Heart left ventricle (tissue), 16 donors: Measurements from ENCODE around the gene ZNF689. TPM values are rescaled to one million over a fixed set of nuclear protein-coding genes. Genes with fewer than 3 reads are reported as not detected.
A peak's percentile ranks its signal among the peaks of the same experiment; 100 is the strongest.

Experiments used
- ATAC-seq, 4 donors: fragments of 200-7000 bp; cut with Tn5 transposase; one replicate each; pipeline ENCODE4 v1.9.1; 2020 to 2022; ENCODE audit warnings: moderate library complexity in 4 of 4, mild to moderate bottlenecking in 3 of 4, moderate number of reproducible peaks in 1 of 4
- DNase-seq, 5 donors: peaks; one replicate each; pipeline ENCODE4 v3.0.0-alpha.2; 2020
- H3K27ac ChIP-seq, 12 donors: fragments of 200-600 bp; sonication (generic) in 4 of 12; one replicate each; pipeline versions ENCODE4 v1.5.0 to v1.8.0; 2016 to 2022; ENCODE audit warnings: mild to moderate bottlenecking in 2 of 12
- H3K27me3 ChIP-seq, 9 donors: fragments of 200-600 bp; sonication (generic) in 2 of 9; one replicate each; pipeline versions ENCODE4 v1.5.1 to v1.8.0; 2016 to 2022; ENCODE audit warnings: mild to moderate bottlenecking in 3 of 9
- H3K36me3 ChIP-seq, 9 donors: fragments of 200-600 bp; sonication (generic) in 2 of 9; one replicate each; pipeline versions ENCODE4 v1.5.0 to v1.8.0; 2018 to 2022; ENCODE audit warnings: mild to moderate bottlenecking in 2 of 9
- H3K4me1 ChIP-seq, 12 donors: fragments of 200-600 bp; sonication (generic) in 4 of 12; one replicate each; pipeline versions ENCODE4 v1.5.0 to v1.8.0; 2016 to 2022; ENCODE audit warnings: mild to moderate bottlenecking in 3 of 12
- H3K4me3 ChIP-seq, 12 donors: fragments of 200-600 bp; sonication (generic) in 4 of 12; one replicate each; pipeline versions ENCODE4 v1.5.0 to v1.8.0; 2017 to 2022; ENCODE audit warnings: mild to moderate bottlenecking in 9 of 12, moderate library complexity in 4 of 12
- H3K9me3 ChIP-seq, 12 donors: fragments of 200-600 bp; sonication (generic) in 4 of 12; one replicate each; pipeline versions ENCODE4 v1.5.0 to v1.8.0; 2016 to 2022; ENCODE audit warnings: mild to moderate bottlenecking in 1 of 12
- CTCF ChIP-seq, 12 donors: fragments of 200-600 bp; sonication (generic) in 4 of 12; IDR thresholded peaks; one replicate each; pipeline versions ENCODE4 v1.5.0 to v1.8.0; 2018 to 2022; ENCODE audit warnings: antibody characterized with exemption in 12 of 12, mild to moderate bottlenecking in 5 of 12
- POLR2A ChIP-seq, 2 donors: fragments of 450-650 bp; IDR thresholded peaks; one replicate each; pipeline ENCODE4 v1.6.1; 2017; ENCODE audit warnings: antibody characterized with exemption in 2 of 2, mild to moderate bottlenecking in 2 of 2, moderate library complexity in 2 of 2
- WGBS, 4 donors: extraction: QIAGEN DNeasy Blood & Tissue Kit in 2 of 4; methylation state at CpG; one replicate each; pipeline versions ENCODE4 v1.1.5 to v1.1.7; 2013 to 2018; 5-methylcytosine and 5-hydroxymethylcytosine counted together
- intact Hi-C, 10 donors: fragments of 100-400 bp; cut with DNase I; formaldehyde crosslinking; loops; one replicate each; pipeline versions ENCODE4 v1.11.1 to v1.14.2; 2022
- polyA plus RNA-seq, 2 donors: library from polyadenylated mRNA; stranded (reverse); fragments of 200-250 nt; gene quantifications; one replicate each; pipeline ENCODE4 v1.2.3, GENCODE V29; 2013
- total RNA-seq, 9 donors: library from RNA; depleted of rRNA in 2 of 9; stranded (reverse); fragments of >200 nt in 2 of 9; fragmentation: NEBNext Ultra II Directional in 3 of 9; extraction: Animal tissue kit (Norgen Biotek cat#: 25700) in 3 of 9; gene quantifications; one replicate each; pipeline versions ENCODE4 v1.1.0 to v1.2.4, GENCODE V29; 2016 to 2023
- donor health status: ischemic (EF 13 %, LVEDD 7.1; RV severe dilation, severe dysfunction).
- donor health status: healthy with polysubstance abuse.
- donor health status: DM: no; HTN: yes; CAD: no.
- donor health status: DM: no; HTN: no; CAD: no.
- donor health status: ischemic (EF 25% LVEDD 6.9; RV normal size, moderate dysfunction).
- donor health status: ischemic (EF 25% LVEDD 5.7; RV mildly dilated, moderate dysfunction).
- donor health status: healthy.
- donor health status: DM: yes; HTN: yes; CAD: no.
- donor health status: ischemic (EF 35%, LVEDD 5.7; RV mildly dilated, moderate dysfunction).
- donor health status: nonischemic (EF 11% LVEDD 7.7; RV severe dilation, severe dysfunction).
- donor health status: DM: yes; HTN: yes; CAD: no.
- donor health status: PGD.
- donor health status: ischemic (EF 29% LVEDD 5.4; RV normal size, mild dysfunction).
- donor health status: nonischemic (EF 23%, LVEDD 6.1; RV moderate dilation, normal function).

Gene ZNF689
- total and polyA plus RNA-seq, 11 donors: 2.7 to 7.9 (median 6.5) TPM

GRCh38 chr16:30650369-30651123, 40.4 kb upstream of the ZNF689 start, which contains the start of gene PRR14:
Gene PRR14, plus strand, starts transcription at chr16:30650960. Its CDS starts 686 bp downstream, at chr16:30651646.
- H3K27me3 ChIP-seq: no peaks in the 10 kb centered on the region
- H3K4me3 ChIP-seq: peak within 1 kb of the TSS; percentile 60 to 93 (median 76)
- 1 to 2% (median 1%) methylated on average over 49 to 53 of the region's 53 CpGs for WGBS, 4 donors
- intact Hi-C loops: loop anchor here in 4 of 10 donors (1.0 to 10.0 kb wide), 7 partner anchors 8 to 126 kb away; partner anchors contain the start of genes FBRS (in 1 of the 4), SRCAP (in 1 of the 4), ZNF688 (in 1 of the 4) and ZNF764 (in 1 of the 4)
- H3K9me3 ChIP-seq: no peaks in the 10 kb centered on the region
- peak in 10 of 12 donors; percentile 19 to 54 (median 34) for TF ChIP-seq CTCF (IDR thresholded peaks at IDR 0.05)
- peak in 1 of 2 donors; percentile 32 for TF ChIP-seq POLR2A (IDR thresholded peaks at IDR 0.05)
- peak; percentile 92 to 95 (median 93) for ATAC-seq
- DNase-seq: peak; percentile 100
- H3K36me3 ChIP-seq: peaks cover 0 to 34% (median 30%) of the 10 kb centered on the region in 9 donors
- peaks cover 0 to 26% (median 14%) of the 10 kb centered on the region in 12 donors for H3K4me1 ChIP-seq
- peak within 1 kb of the TSS; percentile 69 to 99 (median 95) for H3K27ac ChIP-seq

- intact Hi-C loops: loop anchor here in 6 of 10 donors (1.0 to 10.0 kb wide), 8 partner anchors 8 to 673 kb away; partner anchors contain the start of genes ZNF785 (in 2 of the 6), FBRS (in 1 of the 6), SRCAP (in 1 of the 6) and ZNF688 (in 1 of the 6)
- DNase-seq (peak in 2 of 5 donors; percentile 49 to 76), ATAC-seq (peak in 1 of 4 donors; percentile 7)
- Histone ChIP-seq H3K36me3 (peaks cover 0 to 27% (median 24%) of the 10 kb centered on the region in 9 donors), H3K4me3 (peak overlapping the region in 11 of 12 donors; percentile 30 to 93 (median 70)), H3K27ac (peak overlapping the region; percentile 69 to 99 (median 95)), H3K27me3 (no peaks in the 10 kb centered on the region), H3K4me1 (peaks cover 0 to 26% (median 14%) of the 10 kb centered on the region in 12 donors), H3K9me3 (no peaks in the 10 kb centered on the region)
- 37 to 69% (median 45%) methylated on average over 17 to 22 of the region's 22 CpGs for WGBS, 4 donors
- TF ChIP-seq POLR2A (IDR thresholded peaks at IDR 0.05) (no peak), CTCF (IDR thresholded peaks at IDR 0.05) (no peak)
Measured at GRCh38 chr16:30649725-30650368, 39.7 kb upstream of the ZNF689 start.

GRCh38 chr16:30647274-30647571, 37.0 kb upstream of the ZNF689 start:
- 73 to 90% (median 78%) methylated on average over 1 of the region's 1 CpG for WGBS, 4 donors
- H3K27me3 ChIP-seq: no peaks in the 10 kb centered on the region
- H3K4me3 ChIP-seq: no peak overlapping the region
- DNase-seq: no peak
- TF ChIP-seq CTCF (IDR thresholded peaks at IDR 0.05): no peak
- TF ChIP-seq POLR2A (IDR thresholded peaks at IDR 0.05): no peak
- intact Hi-C loops: loop anchor here in 2 of 10 donors (5.0 to 10.0 kb wide), 2 partner anchors 62 to 670 kb away; partner anchors contain the start of gene ZNF785 (in 1 of the 2)
- peaks cover 0 to 17% (median 8%) of the 10 kb centered on the region in 12 donors for H3K4me1 ChIP-seq
- H3K9me3 ChIP-seq: no peaks in the 10 kb centered on the region
- peaks cover 0 to under 1% (median 0%) of the 10 kb centered on the region in 9 donors for H3K36me3 ChIP-seq
- ATAC-seq: no peak
- H3K27ac ChIP-seq: no peak overlapping the region
